Heart left ventricle (tissue), 13 donors: ENCODE data around the gene EIF1.
"Not testable (repeated sequence)": the region's sequence is repeated elsewhere in the genome, so short reads cannot be mapped to it uniquely, and the experiment has no call there.

Experiments used
- POLR2A ChIP-seq, 2 donors: fragments of 450-650 bp; IDR thresholded peaks; one replicate each; pipeline ENCODE4 v1.6.1; 2017; ENCODE audit warnings: antibody characterized with exemption in 2 of 2, mild to moderate bottlenecking in 2 of 2, moderate library complexity in 2 of 2
- TF ChIP-seq, protein P1 (sequence below), 12 donors: fragments of 200-600 bp; sonication (generic) in 4 of 12; IDR thresholded peaks; one replicate each; pipeline versions ENCODE4 v1.5.0 to v1.8.0; 2018 to 2022; ENCODE audit warnings: antibody characterized with exemption in 12 of 12, mild to moderate bottlenecking in 5 of 12
- donor health status: ischemic (EF 13 %, LVEDD 7.1; RV severe dilation, severe dysfunction).
- donor health status: DM: no; HTN: yes; CAD: no.
- donor health status: DM: no; HTN: no; CAD: no.
- donor health status: ischemic (EF 25% LVEDD 6.9; RV normal size, moderate dysfunction).
- donor health status: ischemic (EF 25% LVEDD 5.7; RV mildly dilated, moderate dysfunction).
- donor health status: ischemic (EF 35%, LVEDD 5.7; RV mildly dilated, moderate dysfunction).
- donor health status: nonischemic (EF 11% LVEDD 7.7; RV severe dilation, severe dysfunction).
- donor health status: DM: yes; HTN: yes; CAD: no.
- donor health status: PGD.
- donor health status: ischemic (EF 29% LVEDD 5.4; RV normal size, mild dysfunction).
- donor health status: nonischemic (EF 23%, LVEDD 6.1; RV moderate dilation, normal function).

DNA sequence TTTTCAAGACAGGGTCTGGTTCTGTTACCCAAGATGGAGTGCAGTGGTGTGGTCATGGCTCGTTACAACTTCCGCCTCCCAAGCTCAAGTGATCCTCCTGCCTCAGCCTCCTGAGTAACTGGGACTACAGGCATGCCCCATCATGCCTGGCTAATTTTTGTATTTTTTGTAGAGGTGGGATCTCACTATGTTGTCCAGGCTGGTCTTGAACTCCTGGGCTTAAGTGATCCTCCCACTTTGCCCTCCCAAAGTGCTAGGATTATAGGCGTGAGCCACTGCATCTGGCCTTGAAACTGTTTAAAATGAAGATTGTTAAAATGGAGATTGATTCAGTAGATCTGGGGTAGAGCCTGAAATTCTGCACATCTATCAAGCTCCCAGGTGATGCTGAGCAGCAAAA, 12.2 kb downstream of the EIF1 start:
- not testable (repeated sequence) for TF ChIP-seq POLR2A (IDR thresholded peaks at IDR 0.05)
- TF ChIP-seq, protein P1, sequence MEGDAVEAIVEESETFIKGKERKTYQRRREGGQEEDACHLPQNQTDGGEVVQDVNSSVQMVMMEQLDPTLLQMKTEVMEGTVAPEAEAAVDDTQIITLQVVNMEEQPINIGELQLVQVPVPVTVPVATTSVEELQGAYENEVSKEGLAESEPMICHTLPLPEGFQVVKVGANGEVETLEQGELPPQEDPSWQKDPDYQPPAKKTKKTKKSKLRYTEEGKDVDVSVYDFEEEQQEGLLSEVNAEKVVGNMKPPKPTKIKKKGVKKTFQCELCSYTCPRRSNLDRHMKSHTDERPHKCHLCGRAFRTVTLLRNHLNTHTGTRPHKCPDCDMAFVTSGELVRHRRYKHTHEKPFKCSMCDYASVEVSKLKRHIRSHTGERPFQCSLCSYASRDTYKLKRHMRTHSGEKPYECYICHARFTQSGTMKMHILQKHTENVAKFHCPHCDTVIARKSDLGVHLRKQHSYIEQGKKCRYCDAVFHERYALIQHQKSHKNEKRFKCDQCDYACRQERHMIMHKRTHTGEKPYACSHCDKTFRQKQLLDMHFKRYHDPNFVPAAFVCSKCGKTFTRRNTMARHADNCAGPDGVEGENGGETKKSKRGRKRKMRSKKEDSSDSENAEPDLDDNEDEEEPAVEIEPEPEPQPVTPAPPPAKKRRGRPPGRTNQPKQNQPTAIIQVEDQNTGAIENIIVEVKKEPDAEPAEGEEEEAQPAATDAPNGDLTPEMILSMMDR (IDR thresholded peaks at IDR 0.05): not testable (repeated sequence)
